HG03565 (cell line): ENCODE measurements around the gene MMD.
"Not testable (repeated sequence)": the region's sequence is repeated elsewhere in the genome, so short reads cannot be mapped to it uniquely, and the experiment has no call there.

Experiments
- ATAC-seq: cut with Tn5 transposase; IDR thresholded peaks from one replicate; pipeline ENCODE4 v1.9.1; 2021; ENCODE audit warnings: mild to moderate bottlenecking, moderate library complexity; ENCODE audit not compliant: unreplicated experiment

Gene MMD

GRCh38 chr17:55423535-55423934 lies 1.9 kb upstream of the MMD start:
- ATAC-seq: no peak

- not testable (repeated sequence) for ATAC-seq
Observed at GRCh38 chr17:55422828-55423164, 1.2 kb upstream of the MMD start.

DNA sequence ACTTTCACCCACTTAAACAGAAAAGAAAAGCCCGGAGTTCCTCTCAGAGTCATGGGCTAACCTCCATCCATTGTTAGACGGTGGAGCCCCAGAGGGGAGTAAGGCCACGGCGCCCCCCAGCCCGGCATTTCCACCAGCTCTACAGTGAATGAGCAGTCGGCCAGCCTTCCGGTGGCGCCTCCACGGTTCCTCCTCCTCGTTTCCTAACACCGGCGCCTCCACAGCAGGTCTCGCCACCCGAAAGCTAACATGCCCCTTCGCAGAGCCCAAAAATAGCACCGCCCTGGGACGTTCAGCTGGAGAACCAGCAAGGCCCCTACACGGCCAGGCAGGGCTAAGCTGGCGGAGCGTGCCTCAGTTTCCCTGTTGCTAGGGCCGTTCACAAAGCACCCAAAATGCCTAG lies 858 bp downstream of the MMD start:
- ATAC-seq: no peak

DNA sequence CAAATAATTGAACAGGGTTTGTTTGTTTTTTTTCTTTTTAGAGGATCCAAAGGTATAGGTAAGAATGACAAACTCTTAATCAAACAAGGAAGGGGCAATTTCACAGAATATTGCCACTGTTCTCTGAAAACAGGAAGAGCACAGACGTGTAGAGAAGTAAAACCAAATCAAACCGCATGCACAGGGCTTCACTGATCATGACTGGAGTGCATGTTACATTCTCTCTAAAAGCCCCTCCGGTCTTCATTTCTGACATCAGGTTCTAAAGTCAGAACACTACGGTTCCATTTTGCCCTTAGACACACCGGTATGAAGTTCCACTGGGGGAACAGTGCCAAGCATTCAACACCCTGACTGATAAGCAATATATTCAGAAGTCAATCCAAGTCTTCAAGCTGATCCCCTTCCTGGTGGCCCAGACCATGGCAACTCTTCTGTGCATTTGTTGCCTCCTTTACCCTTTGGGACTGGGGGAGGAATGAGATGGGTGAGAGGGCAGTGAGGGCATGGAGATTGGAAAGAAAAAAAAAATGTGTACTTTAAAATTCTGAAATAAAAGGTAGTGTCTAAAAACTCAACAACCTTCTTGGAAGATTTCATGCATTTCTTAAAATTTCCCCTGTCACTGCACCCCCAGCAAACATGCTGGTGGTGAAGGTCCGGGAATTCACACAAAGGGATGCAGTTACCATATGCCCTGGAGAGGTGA lies 1.4 kb downstream of the MMD start:
- peak; percentile 43 for ATAC-seq

DNA sequence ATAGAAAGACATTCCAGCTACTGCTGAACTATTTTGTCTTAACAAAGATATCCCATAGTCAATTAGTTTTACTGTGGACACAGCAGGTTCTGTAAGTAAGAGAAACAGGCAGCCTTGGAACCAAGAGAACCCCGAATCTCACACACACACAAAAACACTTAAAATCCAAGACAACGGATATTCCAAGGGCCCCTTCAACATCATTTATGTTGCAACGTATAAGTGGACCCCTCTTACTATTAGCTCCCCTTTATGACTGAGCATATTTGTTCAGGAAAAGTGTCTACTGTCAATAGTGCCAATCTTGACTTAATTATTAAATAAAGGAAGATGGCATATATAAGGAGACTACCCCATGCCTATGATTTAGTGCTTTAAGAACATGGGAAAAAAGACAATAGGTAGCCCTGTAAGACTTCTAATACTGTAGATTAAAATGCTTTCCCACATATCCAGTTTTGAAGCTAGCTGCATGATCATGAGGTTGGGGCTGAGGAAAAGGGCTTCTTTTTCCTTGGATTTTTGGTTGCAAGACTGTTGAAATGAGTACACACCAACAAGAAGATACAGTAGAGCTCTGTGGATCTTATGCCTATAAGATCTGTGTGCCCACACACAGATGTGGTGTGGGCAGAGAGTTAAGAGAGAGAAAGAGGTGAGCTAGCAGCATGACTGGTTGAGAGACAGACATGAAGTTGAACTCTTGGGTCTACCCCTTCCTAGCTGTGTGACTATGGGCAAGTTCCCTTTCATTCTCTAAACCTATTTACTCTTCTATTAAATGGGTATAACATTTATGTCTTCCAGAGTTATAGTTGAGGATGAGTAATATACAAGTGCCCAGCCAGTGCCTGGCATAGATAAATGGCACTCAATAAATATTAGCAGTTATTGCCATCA lies 3.0 kb downstream of the MMD start:
- ATAC-seq: no peak

GRCh38 chr17:55417411-55418268 lies 4.0 kb downstream of the MMD start:
- ATAC-seq: no peak

- no peak for ATAC-seq
Observed at GRCh38 chr17:55416470-55417052, 5.1 kb downstream of the MMD start.

GRCh38 chr17:55416000-55416399 lies 5.6 kb downstream of the MMD start:
- ATAC-seq: no peak

GRCh38 chr17:55414983-55415382 lies 6.7 kb downstream of the MMD start:
- ATAC-seq: no peak

GRCh38 chr17:55413825-55414489 lies 7.7 kb downstream of the MMD start:
- ATAC-seq: no peak

DNA sequence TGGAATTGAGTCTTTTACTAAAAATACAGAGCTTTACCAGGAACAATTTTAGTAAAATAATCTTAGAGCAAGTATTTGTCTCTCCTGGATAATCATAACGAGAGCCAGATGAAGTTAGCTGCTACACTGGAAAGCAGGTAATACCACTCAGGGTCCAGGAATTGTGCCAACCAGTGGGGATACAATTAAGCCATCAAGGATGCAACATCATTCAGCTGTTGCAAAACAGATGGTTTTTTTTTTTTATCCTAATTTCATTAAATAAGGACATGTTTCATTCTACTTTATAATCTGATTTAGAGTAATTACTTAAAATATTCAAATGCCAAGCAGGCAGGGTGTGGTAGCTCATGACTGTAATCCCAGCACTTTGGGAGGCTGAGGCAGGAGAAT lies 10.2 kb downstream of the MMD start:
- no peak for ATAC-seq

GRCh38 chr17:55410722-55411462 lies 10.7 kb downstream of the MMD start:
- ATAC-seq: no peak

DNA sequence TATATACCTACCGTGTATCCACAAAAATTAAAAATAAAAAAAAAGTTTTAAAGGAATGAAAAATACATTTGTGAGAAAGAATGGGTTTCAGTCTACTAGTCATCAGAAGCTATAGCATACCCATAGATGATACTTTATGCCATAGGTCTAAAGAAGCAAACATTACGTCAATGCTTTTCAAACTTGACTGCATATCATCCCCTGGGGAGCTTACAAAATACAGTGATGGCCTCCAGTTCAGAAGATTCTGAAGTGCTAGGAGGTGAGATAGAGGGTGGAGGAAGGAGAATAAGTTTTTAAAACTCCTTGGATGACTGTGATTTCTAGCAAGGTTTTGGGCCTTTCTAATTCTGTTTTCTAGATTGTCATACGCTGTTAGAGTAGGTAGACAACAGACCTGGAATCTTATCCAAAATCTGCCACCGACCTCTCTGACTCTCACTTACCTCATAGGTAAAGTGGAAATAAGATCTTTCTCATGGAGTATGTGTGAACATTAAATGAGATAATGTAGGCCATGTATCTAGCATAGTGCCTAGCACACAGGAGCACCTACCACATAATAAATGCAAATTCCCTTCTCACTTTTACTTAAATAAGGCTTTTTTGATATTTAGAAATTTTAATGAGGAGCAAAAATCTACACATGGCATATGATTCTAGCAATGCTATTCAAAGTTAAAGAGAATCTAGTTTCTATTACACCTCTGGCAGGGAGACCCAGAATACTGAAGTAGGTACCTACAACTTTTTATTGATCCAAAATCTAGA lies 12.4 kb downstream of the MMD start:
- ATAC-seq: no peak

DNA sequence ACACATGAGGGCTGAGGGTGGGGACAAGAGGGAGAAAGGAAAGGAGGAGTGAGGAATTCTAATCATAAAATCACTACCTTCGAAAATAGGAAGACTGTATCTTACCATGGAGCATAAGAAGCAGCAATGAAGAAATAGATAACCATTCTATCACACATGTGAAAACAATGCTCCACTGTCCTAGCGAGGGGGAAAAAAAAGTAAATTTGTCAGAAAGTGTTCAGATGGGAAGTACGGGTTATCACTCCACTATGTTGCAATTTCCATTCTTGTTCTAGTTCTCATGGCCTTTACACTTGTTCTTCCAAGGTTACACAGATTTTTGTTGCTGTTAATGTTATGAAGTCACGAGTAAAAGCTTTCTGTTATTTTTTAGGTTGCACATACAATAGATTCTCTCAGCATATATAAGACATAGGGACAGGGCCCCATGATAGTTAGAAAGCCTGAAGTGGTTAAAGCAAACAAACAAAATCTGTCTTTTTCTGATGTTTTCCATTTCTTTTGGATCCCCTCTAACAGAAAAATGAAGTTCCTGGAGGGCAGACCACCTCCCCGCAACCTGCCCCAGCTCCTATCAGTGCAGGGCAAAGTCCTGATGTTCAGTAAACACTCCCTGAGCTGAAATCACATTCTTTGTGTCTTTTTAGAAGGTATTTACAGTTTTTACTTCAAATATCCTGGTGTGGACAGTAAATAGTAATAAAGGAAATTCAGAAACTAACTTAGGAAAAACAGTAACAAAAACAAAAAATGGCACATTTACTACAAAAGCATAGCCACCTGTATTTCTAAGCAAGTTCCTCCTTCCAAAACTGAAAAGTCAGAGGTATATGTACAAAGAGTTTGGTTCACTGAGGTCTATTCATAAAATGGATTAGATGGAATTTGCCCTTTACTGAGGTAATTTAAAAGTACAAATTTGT lies 13.7 kb downstream of the MMD start:
- no peak for ATAC-seq

DNA sequence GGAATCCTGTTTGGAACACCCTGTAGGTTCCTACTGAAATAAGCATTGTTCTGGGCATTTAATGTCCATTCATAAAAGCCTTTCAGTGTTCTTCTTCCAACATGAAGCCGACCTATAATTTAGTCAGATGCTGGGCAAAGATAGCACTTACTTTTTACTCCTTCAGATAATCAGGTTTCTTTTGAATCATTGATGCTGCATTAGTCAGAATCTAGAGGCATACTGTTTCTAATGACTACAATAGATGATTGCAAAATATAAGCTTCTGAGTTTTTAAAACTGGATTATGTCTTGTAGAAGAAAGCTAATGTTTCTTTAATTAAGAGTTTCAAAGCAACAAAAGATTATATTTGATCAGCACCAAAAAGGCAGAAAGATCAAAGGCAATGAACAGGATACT lies 16.0 kb downstream of the MMD start:
- ATAC-seq: no peak

DNA sequence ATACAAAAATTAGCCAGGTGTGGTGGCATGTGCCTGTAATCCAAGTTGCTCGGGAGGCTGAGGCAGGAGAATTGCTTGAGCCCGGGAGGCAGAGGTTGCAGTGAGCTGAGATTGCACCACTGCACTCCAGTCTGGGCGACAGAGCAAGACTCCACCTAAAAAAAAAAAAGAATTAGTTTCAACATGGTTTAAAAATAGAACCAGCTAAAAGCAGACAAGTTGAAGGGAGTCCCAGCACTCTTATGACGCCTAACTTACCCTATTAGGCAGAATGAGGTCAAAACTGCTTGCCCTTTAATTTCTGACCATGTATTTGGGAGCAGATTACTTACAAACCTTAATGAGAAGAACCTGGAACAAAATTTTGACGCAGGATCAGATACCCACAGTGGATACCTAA lies 17.4 kb downstream of the MMD start:
- not testable (repeated sequence) for ATAC-seq

GRCh38 chr17:55402374-55402773 lies 19.3 kb downstream of the MMD start:
- no peak for ATAC-seq

GRCh38 chr17:55398689-55399088 lies 22.9 kb downstream of the MMD start:
- no peak for ATAC-seq
